GM21447 (cell line): Measurements from ENCODE around the gene ANGPTL2.

Source experiments
- ATAC-seq: cut with Tn5 transposase; IDR thresholded peaks from one replicate; pipeline ENCODE4 v1.9.1; 2021; ENCODE audit not compliant: unreplicated experiment

Gene ANGPTL2

GRCh38 chr9:127078336-127078735 is 44.1 kb downstream of the ANGPTL2 start:
- no peak for ATAC-seq

GRCh38 chr9:127077644-127077946 is 44.8 kb downstream of the ANGPTL2 start:
- ATAC-seq = no peak

GRCh38 chr9:127076860-127077643 is 45.4 kb downstream of the ANGPTL2 start:
- ATAC-seq = no peak

- ATAC-seq = no peak
Observed at GRCh38 chr9:127075624-127076372, 46.6 kb downstream of the ANGPTL2 start.

- no peak for ATAC-seq
Observed at GRCh38 chr9:127074561-127075548, 47.6 kb downstream of the ANGPTL2 start.

- ATAC-seq = no peak
Observed at GRCh38 chr9:127067603-127068220, 54.7 kb downstream of the ANGPTL2 start.

DNA sequence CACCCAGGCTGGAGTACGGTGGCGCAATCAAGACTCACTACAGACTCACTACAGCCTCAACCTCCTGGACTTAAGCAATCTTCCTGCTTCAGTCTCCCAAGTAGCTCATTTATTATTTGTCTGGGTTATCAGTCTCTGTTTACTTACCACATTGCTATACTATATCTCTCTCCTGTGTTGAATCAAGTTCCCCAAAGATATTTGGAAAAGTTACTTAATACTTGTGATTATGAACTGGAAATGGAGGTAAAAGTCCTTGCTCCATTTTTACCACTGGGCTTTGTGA is 55.6 kb downstream of the ANGPTL2 start:
- no peak for ATAC-seq

GRCh38 chr9:127066060-127066850 is 56.2 kb downstream of the ANGPTL2 start:
- ATAC-seq = no peak

GRCh38 chr9:127065592-127065991 is 56.8 kb downstream of the ANGPTL2 start:
- no peak for ATAC-seq

GRCh38 chr9:127064335-127064734 is 58.1 kb downstream of the ANGPTL2 start:
- ATAC-seq = no peak

DNA sequence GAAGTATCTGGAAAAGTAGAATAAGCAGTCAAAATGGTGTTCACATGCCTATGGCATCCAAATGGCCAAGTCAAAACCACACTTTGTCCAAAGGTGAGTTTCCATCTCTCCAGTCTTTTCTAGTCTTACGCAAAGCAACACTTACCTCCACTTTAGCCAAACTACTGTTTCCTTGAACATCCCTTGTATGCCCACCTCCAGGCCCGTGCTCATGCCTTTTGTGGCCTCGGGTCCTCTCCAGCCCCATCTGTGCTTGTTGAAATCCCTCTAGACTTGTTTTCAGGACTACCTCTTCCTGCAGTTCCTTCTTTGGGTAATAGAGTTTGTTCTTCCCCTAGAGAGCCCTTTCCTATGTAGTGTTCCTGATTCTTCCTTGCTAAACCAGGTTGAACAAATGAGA is 61.0 kb downstream of the ANGPTL2 start:
- ATAC-seq = no peak

DNA sequence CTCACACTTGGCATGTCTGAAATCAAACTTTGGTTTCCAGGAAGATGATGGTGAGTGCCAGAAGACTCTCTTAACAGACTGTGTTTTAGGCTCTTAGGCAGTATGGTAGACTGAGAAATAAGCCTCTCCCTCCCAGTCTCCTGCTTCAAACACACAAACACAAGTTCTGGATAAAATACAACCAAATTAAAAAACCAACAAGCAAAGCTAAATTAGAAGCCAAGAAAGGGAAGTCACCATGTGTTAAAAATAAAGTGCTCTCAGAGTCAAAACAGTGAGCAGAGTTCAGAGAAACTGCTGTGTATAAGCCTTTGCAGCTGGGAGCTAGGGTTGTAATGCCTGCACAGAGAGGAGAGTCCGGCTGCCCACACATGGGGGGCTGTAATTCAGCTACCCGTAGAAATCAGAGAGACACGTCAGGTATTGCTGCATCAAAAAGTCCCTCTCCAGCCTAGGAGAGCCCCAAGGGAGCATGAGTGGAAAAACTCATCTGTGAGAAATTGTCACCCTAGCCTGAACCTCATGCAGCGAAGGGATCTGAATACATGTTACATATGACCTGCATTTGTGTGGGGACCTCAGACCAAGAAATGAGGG is 62.6 kb downstream of the ANGPTL2 start:
- no peak for ATAC-seq

- no peak for ATAC-seq
Observed at GRCh38 chr9:127059030-127059429, 63.4 kb downstream of the ANGPTL2 start.

GRCh38 chr9:127058645-127059021 is 63.8 kb downstream of the ANGPTL2 start:
- no peak for ATAC-seq

GRCh38 chr9:127058011-127058644 is 64.3 kb downstream of the ANGPTL2 start:
- ATAC-seq = no peak

GRCh38 chr9:127056446-127056845 is 66.0 kb downstream of the ANGPTL2 start:
- ATAC-seq = no peak

GRCh38 chr9:127055745-127056402 is 66.6 kb downstream of the ANGPTL2 start:
- ATAC-seq = no peak

GRCh38 chr9:127053960-127054359 is 68.5 kb downstream of the ANGPTL2 start:
- no peak for ATAC-seq
